ENCODE data around the gene PRKCA.
A peak's percentile ranks its signal among the peaks of the same experiment; 100 is the strongest.

The PRKCA gene

DNA sequence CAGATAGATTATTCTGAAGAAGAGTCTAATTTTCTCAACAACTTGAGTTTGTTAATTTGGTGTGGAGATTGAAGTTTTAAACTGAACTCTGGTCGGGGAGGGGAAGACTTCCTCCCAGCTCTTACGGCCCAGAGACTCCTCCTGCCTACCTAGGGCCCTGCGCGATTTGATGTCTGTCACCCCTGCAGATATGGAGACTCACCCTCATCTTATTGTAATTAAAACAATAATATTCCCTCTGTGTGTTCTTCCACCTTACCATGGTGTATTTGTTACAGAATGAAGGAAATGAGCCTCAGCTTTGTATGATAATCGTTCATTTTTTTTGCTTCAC is 348.1 kb downstream of the PRKCA start:
- TF ChIP-seq CTCF (IDR thresholded peaks at IDR 0.05; ENCODE audit: low read depth, low read length), result no peak
- DNase-seq (ENCODE audit: extremely low read depth, low read depth), result no peak

- no peak for DNase-seq (ENCODE audit: extremely low read depth, low read depth)
- TF ChIP-seq CTCF (IDR thresholded peaks at IDR 0.05; ENCODE audit: low read depth, low read length), result no peak
Observed at GRCh38 chr17:66652840-66653507, 350.6 kb downstream of the PRKCA start.

- no peak for TF ChIP-seq CTCF (IDR thresholded peaks at IDR 0.05; ENCODE audit: low read depth, low read length)
Observed at GRCh38 chr17:66654106-66654740, 351.8 kb downstream of the PRKCA start.

GRCh38 chr17:66654764-66655163 is 352.4 kb downstream of the PRKCA start:
- DNase-seq (ENCODE audit: extremely low read depth, low read depth), result no peak
- TF ChIP-seq CTCF (IDR thresholded peaks at IDR 0.05; ENCODE audit: low read depth, low read length), result no peak

More at GRCh38 chr17:66654106-66654740, 351.8 kb downstream of the PRKCA start:
- peak; percentile 32 for DNase-seq (ENCODE audit: extremely low read depth, low read depth)

- TF ChIP-seq CTCF (IDR thresholded peaks at IDR 0.05; ENCODE audit: low read depth, low read length), result no peak
- DNase-seq (ENCODE audit: extremely low read depth, low read depth), result no peak
Observed at GRCh38 chr17:66655461-66655860, 353.0 kb downstream of the PRKCA start.

DNA sequence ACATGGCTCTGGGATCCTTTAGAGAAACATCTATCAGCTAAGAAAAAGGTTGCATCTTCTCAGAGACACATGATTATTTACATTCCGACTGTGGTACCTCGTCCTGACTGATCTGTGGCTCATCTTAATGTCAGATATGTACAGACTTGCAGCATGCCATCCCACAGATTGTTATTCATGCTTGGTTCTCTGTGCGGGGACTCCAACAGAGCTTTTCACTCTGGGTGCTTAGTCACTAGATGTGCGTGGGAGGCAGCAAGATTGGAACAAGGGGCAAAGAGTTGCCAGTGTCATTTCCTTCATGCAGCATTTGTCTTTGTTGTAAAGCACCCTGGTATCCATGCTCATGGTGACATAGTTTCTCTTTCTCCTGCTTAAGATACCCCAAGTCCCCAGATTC is 353.4 kb downstream of the PRKCA start:
- no peak for DNase-seq (ENCODE audit: extremely low read depth, low read depth)
- TF ChIP-seq CTCF (IDR thresholded peaks at IDR 0.05; ENCODE audit: low read depth, low read length), result no peak

DNA sequence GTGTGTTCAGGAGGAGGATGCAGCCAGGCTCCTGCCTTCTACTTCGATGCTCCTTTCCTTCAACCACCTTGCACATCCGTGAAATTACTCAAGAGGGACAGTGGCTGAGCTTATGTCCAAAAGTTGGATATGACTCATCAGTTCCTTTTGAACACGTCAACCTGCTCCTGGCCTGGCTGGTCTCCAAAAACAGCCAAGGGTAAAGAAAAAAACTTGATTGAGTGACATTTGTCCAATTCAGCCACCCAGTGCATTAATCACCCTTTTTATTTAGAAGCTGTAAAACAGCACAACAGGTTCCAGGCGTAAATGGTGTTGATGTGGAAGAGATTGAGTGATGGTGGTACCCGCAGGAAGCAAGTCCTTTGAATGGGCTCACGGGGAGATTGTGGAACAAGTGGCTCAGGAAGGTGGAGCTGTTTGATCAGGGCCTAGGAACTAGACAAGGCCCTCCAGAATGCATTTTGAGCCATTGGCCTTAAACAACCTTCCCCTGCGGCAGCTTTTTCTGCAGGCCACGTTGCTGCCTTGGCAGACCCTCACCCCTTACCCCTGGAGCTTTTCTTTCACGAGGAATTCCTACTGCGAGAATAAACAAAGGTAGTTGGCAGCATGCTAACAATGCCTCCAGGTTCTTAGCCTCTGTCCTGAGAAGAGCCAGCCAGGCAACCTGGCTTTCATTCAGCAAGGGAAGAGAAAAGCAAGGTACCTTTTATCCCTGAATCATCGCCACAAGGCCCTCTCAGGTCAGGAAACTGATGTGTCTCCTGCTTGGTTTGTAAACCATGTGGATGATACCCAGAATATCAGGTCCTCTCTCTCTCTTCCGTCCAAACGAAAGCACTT is 359.2 kb downstream of the PRKCA start:
- TF ChIP-seq CTCF (IDR thresholded peaks at IDR 0.05; ENCODE audit: low read depth, low read length), result no peak
- DNase-seq (ENCODE audit: extremely low read depth, low read depth), result no peak

All from AG09319 (cell line).